ENCODE data around the gene ZCRB1. TPM values are rescaled to one million over a fixed set of nuclear protein-coding genes. Genes with fewer than 3 reads are reported as not detected.
"Not testable (repeated sequence)": the region's sequence is repeated elsewhere in the genome, so short reads cannot be mapped to it uniquely, and the experiment has no call there.

Gene ZCRB1
- polyA plus RNA-seq, 10 donors = 65.5 to 86.1 (median 76.4) TPM

GRCh38 chr12:42332301-42333285 is 6.7 kb upstream of the ZCRB1 start:
- DNase-seq = peak; percentile 39 to 62 (median 48)

- not testable (repeated sequence) for DNase-seq
These were observed 4.2 kb upstream of the ZCRB1 start for GRCh38 chr12:42330097-42330496.

- DNase-seq = no peak
These were observed 1.3 kb upstream of the ZCRB1 start for GRCh38 chr12:42327227-42327590.

GRCh38 chr12:42326541-42327226 is 790 bp upstream of the ZCRB1 start:
- DNase-seq = peak; percentile 21 to 64 (median 25)

GRCh38 chr12:42325326-42325652 is 605 bp downstream of the ZCRB1 start:
- no peak for DNase-seq

GRCh38 chr12:42323856-42324255 is 2.0 kb downstream of the ZCRB1 start:
- no peak for DNase-seq

GRCh38 chr12:42322567-42322966 is 3.3 kb downstream of the ZCRB1 start:
- no peak for DNase-seq

GRCh38 chr12:42320796-42321195 is 5.1 kb downstream of the ZCRB1 start:
- DNase-seq = no peak

- DNase-seq = no peak
These were observed 10.8 kb downstream of the ZCRB1 start for GRCh38 chr12:42315108-42315507.

- DNase-seq = no peak
These were observed 15.9 kb downstream of the ZCRB1 start for GRCh38 chr12:42309996-42310395.

GRCh38 chr12:42308390-42308789 is 17.5 kb downstream of the ZCRB1 start:
- DNase-seq = no peak

- no peak for DNase-seq
These were observed 19.6 kb downstream of the ZCRB1 start for GRCh38 chr12:42306297-42306696.

- DNase-seq = peak in 1 of 3 donors; percentile 29
These were observed 26.2 kb downstream of the ZCRB1 start for GRCh38 chr12:42299392-42300308.

- no peak for DNase-seq
These were observed 27.0 kb downstream of the ZCRB1 start for GRCh38 chr12:42298887-42299286.

GRCh38 chr12:42296503-42297109 is 29.3 kb downstream of the ZCRB1 start:
- DNase-seq = no peak

GRCh38 chr12:42291680-42292079 is 34.2 kb downstream of the ZCRB1 start:
- no peak for DNase-seq

- no peak for DNase-seq
These were observed 37.4 kb downstream of the ZCRB1 start for GRCh38 chr12:42288544-42288943.

GRCh38 chr12:42286741-42287140 is 39.2 kb downstream of the ZCRB1 start:
- no peak for DNase-seq

GRCh38 chr12:42285431-42285830 is 40.5 kb downstream of the ZCRB1 start:
- DNase-seq = no peak

GRCh38 chr12:42284876-42285275 is 41.0 kb downstream of the ZCRB1 start:
- DNase-seq = peak in 1 of 3 donors; percentile 39

GRCh38 chr12:42284157-42284556 is 41.7 kb downstream of the ZCRB1 start:
- DNase-seq = no peak

GRCh38 chr12:42283739-42284138 is 42.2 kb downstream of the ZCRB1 start:
- no peak for DNase-seq

All from muscle of back (tissue), 11 donors.